ENCODE data around the gene SKA2. TPM values are rescaled to one million over a fixed set of nuclear protein-coding genes. Genes with fewer than 3 reads are reported as not detected.

The SKA2 gene
- total RNA-seq, 1 donor from 2014 or later, result 44.3 TPM

GRCh38 chr17:59062509-59062908 is 92.5 kb downstream of the SKA2 start:
- no peaks in the 10 kb centered on the region for H3K27me3 Mint-ChIP-seq (ENCODE audit: unreplicated experiment)
- no peak overlapping the region for H3K27ac Mint-ChIP-seq (ENCODE audit: unreplicated experiment)
- TF ChIP-seq CTCF (IDR thresholded peaks at IDR 0.05; ENCODE audit: unreplicated experiment), result no peak

More at GRCh38 chr17:59062509-59062908, 92.5 kb downstream of the SKA2 start:
- no peak for DNase-seq (ENCODE audit: low spot score)
- no peaks in the 10 kb centered on the region for H3K36me3 Mint-ChIP-seq (ENCODE audit: low read depth, unreplicated experiment)
- H3K4me3 Mint-ChIP-seq (ENCODE audit: unreplicated experiment), result no peak overlapping the region
- H3K9me3 Mint-ChIP-seq (ENCODE audit: unreplicated experiment), result no peaks in the 10 kb centered on the region
- H3K4me1 Mint-ChIP-seq (ENCODE audit: unreplicated experiment), result no peaks in the 10 kb centered on the region

Small RNA genes lying within 50 kb of the gene (microRNA-seq; reads per million reads assigned to microRNA genes)
- gene MIR301A (ENCODE audit: unreplicated experiment) (859 reads per million, percentile 92 among the genes with 10 or more reads in this experiment), gene MIR454 (ENCODE audit: unreplicated experiment) (946 reads per million, percentile 93 among the genes with 10 or more reads in this experiment)

Other genes starting within 250 kb of the SKA2 start
- 24.8 TPM for gene TRIM37, start 48.3 kb downstream of the SKA2 start, total RNA-seq (ENCODE audit: unreplicated experiment)
- 16.0 TPM for gene PRR11, start 560 bp upstream of the SKA2 start, total RNA-seq (ENCODE audit: unreplicated experiment)
- 19.7 TPM for gene SMG8, start 54.8 kb upstream of the SKA2 start, total RNA-seq (ENCODE audit: unreplicated experiment)
- 3.1 TPM for gene GDPD1, start 65.3 kb upstream of the SKA2 start, total RNA-seq (ENCODE audit: unreplicated experiment)
- gene YPEL2, start 176.5 kb upstream of the SKA2 start, total RNA-seq (ENCODE audit: unreplicated experiment), result 16.7 TPM

Measured in endothelial cell (in vitro differentiated cells).